ENCODE measurements around the gene SLC22A9.
"Not testable (repeated sequence)": the region's sequence is repeated elsewhere in the genome, so short reads cannot be mapped to it uniquely, and the experiment has no call there.

SLC22A9 gene

GRCh38 chr11:63369165-63369970, at the start of gene SLC22A9:
SLC22A9 (plus strand) TSS chr11:63369785; CDS start chr11:63370057, 272 bp downstream.
- Histone ChIP-seq H3K9me3 (ENCODE audit: control insufficient read depth, low read length) (no peaks in the 10 kb centered on the region), H3K27me3 (ENCODE audit: control insufficient read depth, insufficient read depth, low read length) (no peaks in the 10 kb centered on the region), H3K4me3 (ENCODE audit: low read length) (no peak within 1 kb of the TSS), H3K4me1 (ENCODE audit: control insufficient read depth, insufficient read depth, low read length) (no peaks in the 10 kb centered on the region), H3K9ac (ENCODE audit: low read length) (no peak within 1 kb of the TSS), H3K36me3 (ENCODE audit: control insufficient read depth, insufficient read depth, low read length) (no peaks in the 10 kb centered on the region)

- Histone ChIP-seq H3K36me3 (ENCODE audit: control insufficient read depth, insufficient read depth, low read length) (no peaks in the 10 kb centered on the region), H3K9me3 (ENCODE audit: control insufficient read depth, low read length) (no peaks in the 10 kb centered on the region), H3K4me3 (ENCODE audit: low read length) (no peak overlapping the region), H3K9ac (ENCODE audit: low read length) (no peak overlapping the region), H3K4me1 (ENCODE audit: control insufficient read depth, insufficient read depth, low read length) (no peaks in the 10 kb centered on the region), H3K27me3 (ENCODE audit: control insufficient read depth, insufficient read depth, low read length) (no peaks in the 10 kb centered on the region)
Measured at GRCh38 chr11:63321723-63322122, 47.9 kb upstream of the SLC22A9 start.

GRCh38 chr11:63335089-63335488, 34.5 kb upstream of the SLC22A9 start:
- H3K4me1 ChIP-seq (ENCODE audit: control insufficient read depth, insufficient read depth, low read length); H3K9me3 ChIP-seq (ENCODE audit: control insufficient read depth, low read length); H3K27me3 ChIP-seq (ENCODE audit: control insufficient read depth, insufficient read depth, low read length); H3K9ac ChIP-seq (ENCODE audit: low read length); H3K36me3 ChIP-seq (ENCODE audit: control insufficient read depth, insufficient read depth, low read length); H3K4me3 ChIP-seq (ENCODE audit: low read length): not testable (repeated sequence)

GRCh38 chr11:63337070-63337469, 32.5 kb upstream of the SLC22A9 start:
- Histone ChIP-seq H3K27me3 (ENCODE audit: control insufficient read depth, insufficient read depth, low read length) (no peaks in the 10 kb centered on the region), H3K4me1 (ENCODE audit: control insufficient read depth, insufficient read depth, low read length) (no peaks in the 10 kb centered on the region), H3K4me3 (ENCODE audit: low read length) (no peak overlapping the region), H3K9ac (ENCODE audit: low read length) (no peak overlapping the region), H3K9me3 (ENCODE audit: control insufficient read depth, low read length) (no peaks in the 10 kb centered on the region), H3K36me3 (ENCODE audit: control insufficient read depth, insufficient read depth, low read length) (no peaks in the 10 kb centered on the region)

GRCh38 chr11:63343130-63343529, 26.5 kb upstream of the SLC22A9 start:
- Histone ChIP-seq H3K4me1 (ENCODE audit: control insufficient read depth, insufficient read depth, low read length) (no peaks in the 10 kb centered on the region), H3K36me3 (ENCODE audit: control insufficient read depth, insufficient read depth, low read length) (no peaks in the 10 kb centered on the region), H3K9me3 (ENCODE audit: control insufficient read depth, low read length) (no peaks in the 10 kb centered on the region)

GRCh38 chr11:63352144-63352543, 17.4 kb upstream of the SLC22A9 start:
- Histone ChIP-seq H3K4me3 (ENCODE audit: low read length) (no peak overlapping the region), H3K4me1 (ENCODE audit: control insufficient read depth, insufficient read depth, low read length) (no peaks in the 10 kb centered on the region), H3K9me3 (ENCODE audit: control insufficient read depth, low read length) (no peaks in the 10 kb centered on the region), H3K36me3 (ENCODE audit: control insufficient read depth, insufficient read depth, low read length) (no peaks in the 10 kb centered on the region), H3K27me3 (ENCODE audit: control insufficient read depth, insufficient read depth, low read length) (no peaks in the 10 kb centered on the region), H3K9ac (ENCODE audit: low read length) (no peak overlapping the region)

More at GRCh38 chr11:63343130-63343529, 26.5 kb upstream of the SLC22A9 start:
- Histone ChIP-seq H3K27me3 (ENCODE audit: control insufficient read depth, insufficient read depth, low read length) (no peaks in the 10 kb centered on the region), H3K9ac (ENCODE audit: low read length) (no peak overlapping the region), H3K4me3 (ENCODE audit: low read length) (no peak overlapping the region)

- Histone ChIP-seq H3K36me3 (ENCODE audit: control insufficient read depth, insufficient read depth, low read length) (no peaks in the 10 kb centered on the region), H3K4me1 (ENCODE audit: control insufficient read depth, insufficient read depth, low read length) (no peaks in the 10 kb centered on the region), H3K27me3 (ENCODE audit: control insufficient read depth, insufficient read depth, low read length) (no peaks in the 10 kb centered on the region), H3K9ac (ENCODE audit: low read length) (no peak overlapping the region), H3K4me3 (ENCODE audit: low read length) (no peak overlapping the region), H3K9me3 (ENCODE audit: control insufficient read depth, low read length) (no peaks in the 10 kb centered on the region)
Measured at GRCh38 chr11:63362196-63362793, 7.3 kb upstream of the SLC22A9 start.

GRCh38 chr11:63369971-63370588, 495 bp downstream of the SLC22A9 start:
- H3K9ac ChIP-seq (ENCODE audit: low read length), result no peak overlapping the region
- H3K4me3 ChIP-seq (ENCODE audit: low read length), result no peak overlapping the region
- no peaks in the 10 kb centered on the region for H3K27me3 ChIP-seq (ENCODE audit: control insufficient read depth, insufficient read depth, low read length)
- no peaks in the 10 kb centered on the region for H3K4me1 ChIP-seq (ENCODE audit: control insufficient read depth, insufficient read depth, low read length)
- H3K36me3 ChIP-seq (ENCODE audit: control insufficient read depth, insufficient read depth, low read length), result no peaks in the 10 kb centered on the region
- H3K9me3 ChIP-seq (ENCODE audit: control insufficient read depth, low read length), result no peaks in the 10 kb centered on the region

GRCh38 chr11:63371396-63371795, 1.8 kb downstream of the SLC22A9 start:
- no peaks in the 10 kb centered on the region for H3K36me3 ChIP-seq (ENCODE audit: control insufficient read depth, insufficient read depth, low read length)
- no peaks in the 10 kb centered on the region for H3K4me1 ChIP-seq (ENCODE audit: control insufficient read depth, insufficient read depth, low read length)
- no peaks in the 10 kb centered on the region for H3K27me3 ChIP-seq (ENCODE audit: control insufficient read depth, insufficient read depth, low read length)
- H3K4me3 ChIP-seq (ENCODE audit: low read length), result no peak overlapping the region
- H3K9ac ChIP-seq (ENCODE audit: low read length), result no peak overlapping the region
- no peaks in the 10 kb centered on the region for H3K9me3 ChIP-seq (ENCODE audit: control insufficient read depth, low read length)

GRCh38 chr11:63375434-63375833, 5.8 kb downstream of the SLC22A9 start:
- Histone ChIP-seq H3K4me3 (ENCODE audit: low read length) (no peak overlapping the region), H3K9me3 (ENCODE audit: control insufficient read depth, low read length) (no peaks in the 10 kb centered on the region), H3K9ac (ENCODE audit: low read length) (no peak overlapping the region), H3K4me1 (ENCODE audit: control insufficient read depth, insufficient read depth, low read length) (no peaks in the 10 kb centered on the region), H3K36me3 (ENCODE audit: control insufficient read depth, insufficient read depth, low read length) (no peaks in the 10 kb centered on the region), H3K27me3 (ENCODE audit: control insufficient read depth, insufficient read depth, low read length) (no peaks in the 10 kb centered on the region)

GRCh38 chr11:63380130-63380529, 10.5 kb downstream of the SLC22A9 start:
- H3K27me3 ChIP-seq (ENCODE audit: control insufficient read depth, insufficient read depth, low read length), result no peaks in the 10 kb centered on the region
- H3K9me3 ChIP-seq (ENCODE audit: control insufficient read depth, low read length), result no peaks in the 10 kb centered on the region
- no peaks in the 10 kb centered on the region for H3K36me3 ChIP-seq (ENCODE audit: control insufficient read depth, insufficient read depth, low read length)
- no peaks in the 10 kb centered on the region for H3K4me1 ChIP-seq (ENCODE audit: control insufficient read depth, insufficient read depth, low read length)
- no peak overlapping the region for H3K4me3 ChIP-seq (ENCODE audit: low read length)
- H3K9ac ChIP-seq (ENCODE audit: low read length), result no peak overlapping the region

- H3K9ac ChIP-seq (ENCODE audit: low read length), result no peak overlapping the region
- H3K27me3 ChIP-seq (ENCODE audit: control insufficient read depth, insufficient read depth, low read length), result no peaks in the 10 kb centered on the region
- H3K4me1 ChIP-seq (ENCODE audit: control insufficient read depth, insufficient read depth, low read length), result no peaks in the 10 kb centered on the region
- no peaks in the 10 kb centered on the region for H3K36me3 ChIP-seq (ENCODE audit: control insufficient read depth, insufficient read depth, low read length)
- no peaks in the 10 kb centered on the region for H3K9me3 ChIP-seq (ENCODE audit: control insufficient read depth, low read length)
- no peak overlapping the region for H3K4me3 ChIP-seq (ENCODE audit: low read length)
Measured at GRCh38 chr11:63395697-63396096, 26.1 kb downstream of the SLC22A9 start.
